ENCODE measurements around the gene RNF150. TPM values are rescaled to one million over a fixed set of nuclear protein-coding genes. Genes with fewer than 3 reads are reported as not detected.
"Not testable (repeated sequence)": the region's sequence is repeated elsewhere in the genome, so short reads cannot be mapped to it uniquely, and the experiment has no call there.

RNF150 gene
- total RNA-seq, 1 donor from 2014 or later = 13.2 TPM

- intact Hi-C loops (cut with DNase I) = no loop called here
- no peak for DNase-seq (ENCODE audit: low spot score)
- ATAC-seq = no peak
Observed at GRCh38 chr4:140856621-140857062, 276.6 kb downstream of the RNF150 start.

DNA sequence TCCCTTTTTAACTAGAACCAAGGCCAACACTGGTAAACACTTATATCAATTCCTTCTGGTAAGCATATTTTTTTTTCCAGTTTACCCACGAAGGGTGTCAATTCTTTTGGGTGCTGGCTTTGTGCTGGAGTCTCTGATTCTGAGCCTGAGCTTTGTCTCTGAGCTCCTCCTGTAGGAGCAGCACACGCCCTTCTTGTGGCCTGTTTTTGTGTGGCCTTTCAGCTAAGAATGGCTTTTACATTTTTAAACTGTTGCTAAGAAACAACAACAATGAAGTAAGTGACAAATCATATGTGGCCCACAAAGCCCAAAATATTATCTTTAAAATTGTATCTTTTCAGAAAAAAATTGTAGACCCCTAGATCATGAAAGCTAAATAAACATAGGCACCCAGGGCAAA lies 279.1 kb downstream of the RNF150 start:
- DNase-seq (ENCODE audit: low spot score) (no peak), ATAC-seq (no peak)
- intact Hi-C loops (cut with DNase I) = no loop called here

DNA sequence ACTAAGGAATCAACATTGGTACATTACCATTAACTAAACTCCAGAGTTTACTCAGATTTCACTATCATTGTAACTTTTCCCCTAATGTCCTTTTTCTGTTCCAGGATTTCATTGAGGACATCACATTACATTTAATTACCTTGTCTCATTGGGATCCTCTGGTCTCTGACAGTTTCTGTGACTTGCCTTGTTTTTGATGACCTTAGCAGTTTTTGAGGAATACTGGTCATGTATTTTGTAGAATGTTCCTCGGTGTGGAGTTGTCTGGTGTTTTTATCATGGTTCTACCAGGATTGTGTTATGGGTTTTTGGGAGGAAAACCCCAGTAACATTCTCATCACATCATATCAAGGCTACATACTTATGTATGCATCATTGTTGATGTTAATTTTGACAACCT lies 281.5 kb downstream of the RNF150 start:
- no peak for ATAC-seq
- DNase-seq (ENCODE audit: low spot score) = no peak
- intact Hi-C loops (cut with DNase I) = no loop called here

GRCh38 chr4:140851032-140851636 lies 282.1 kb downstream of the RNF150 start:
- intact Hi-C loops (cut with DNase I) = no loop called here
- DNase-seq (ENCODE audit: low spot score) (no peak), ATAC-seq (peak; percentile 76)

DNA sequence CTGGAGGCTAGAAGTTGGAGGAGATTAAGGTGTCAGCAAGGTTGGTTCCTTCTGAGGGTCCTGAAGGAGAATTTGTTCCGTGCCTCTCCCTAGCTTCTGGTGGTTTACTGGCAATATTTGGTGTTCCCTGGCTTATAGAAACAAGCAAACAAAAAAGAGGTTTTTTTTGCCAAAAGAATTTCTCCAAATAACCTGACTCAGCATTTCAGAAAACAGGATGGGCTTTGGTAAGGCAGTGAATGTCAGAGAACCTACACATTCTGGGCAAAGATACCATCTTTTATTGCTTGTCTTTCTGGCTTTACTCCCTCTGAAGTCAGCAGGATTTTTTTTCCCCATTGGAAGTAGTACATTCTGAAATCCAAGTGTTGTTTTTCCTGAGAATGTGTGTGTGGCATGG lies 283.7 kb downstream of the RNF150 start:
- ATAC-seq (no peak), DNase-seq (ENCODE audit: low spot score) (no peak)
- intact Hi-C loops (cut with DNase I) = no loop called here

- no peak for ATAC-seq
- intact Hi-C loops (cut with DNase I) = no loop called here
- DNase-seq (ENCODE audit: low spot score) = no peak
Observed at GRCh38 chr4:140846736-140847135, 286.5 kb downstream of the RNF150 start.

DNA sequence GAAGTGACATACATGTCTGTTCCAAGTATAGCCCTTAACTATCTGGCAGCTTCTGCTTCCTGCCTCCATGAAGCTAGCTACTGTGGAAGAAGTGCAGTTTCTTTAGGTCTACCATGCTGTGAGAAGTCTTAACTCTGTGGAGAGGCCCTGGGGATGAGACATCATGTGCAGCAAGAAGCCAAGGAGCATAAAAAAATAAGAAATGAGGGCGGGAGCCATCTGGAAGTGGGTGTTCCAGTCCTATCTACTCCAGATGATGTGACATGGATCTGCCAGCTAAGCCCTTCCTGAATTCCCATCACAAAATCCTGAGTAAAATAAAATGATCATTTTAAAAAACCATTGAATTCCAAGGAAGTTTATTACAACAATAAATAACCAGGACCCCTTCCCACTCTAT lies 289.2 kb downstream of the RNF150 start:
- ATAC-seq (no peak), DNase-seq (ENCODE audit: low spot score) (no peak)

GRCh38 chr4:140841186-140841585 lies 292.1 kb downstream of the RNF150 start:
- no peak for ATAC-seq
- intact Hi-C loops (cut with DNase I) = no loop called here
- DNase-seq (ENCODE audit: low spot score) = no peak

More for the DNA sequence above, 289.2 kb downstream of the RNF150 start:
- intact Hi-C loops (cut with DNase I) = no loop called here

DNA sequence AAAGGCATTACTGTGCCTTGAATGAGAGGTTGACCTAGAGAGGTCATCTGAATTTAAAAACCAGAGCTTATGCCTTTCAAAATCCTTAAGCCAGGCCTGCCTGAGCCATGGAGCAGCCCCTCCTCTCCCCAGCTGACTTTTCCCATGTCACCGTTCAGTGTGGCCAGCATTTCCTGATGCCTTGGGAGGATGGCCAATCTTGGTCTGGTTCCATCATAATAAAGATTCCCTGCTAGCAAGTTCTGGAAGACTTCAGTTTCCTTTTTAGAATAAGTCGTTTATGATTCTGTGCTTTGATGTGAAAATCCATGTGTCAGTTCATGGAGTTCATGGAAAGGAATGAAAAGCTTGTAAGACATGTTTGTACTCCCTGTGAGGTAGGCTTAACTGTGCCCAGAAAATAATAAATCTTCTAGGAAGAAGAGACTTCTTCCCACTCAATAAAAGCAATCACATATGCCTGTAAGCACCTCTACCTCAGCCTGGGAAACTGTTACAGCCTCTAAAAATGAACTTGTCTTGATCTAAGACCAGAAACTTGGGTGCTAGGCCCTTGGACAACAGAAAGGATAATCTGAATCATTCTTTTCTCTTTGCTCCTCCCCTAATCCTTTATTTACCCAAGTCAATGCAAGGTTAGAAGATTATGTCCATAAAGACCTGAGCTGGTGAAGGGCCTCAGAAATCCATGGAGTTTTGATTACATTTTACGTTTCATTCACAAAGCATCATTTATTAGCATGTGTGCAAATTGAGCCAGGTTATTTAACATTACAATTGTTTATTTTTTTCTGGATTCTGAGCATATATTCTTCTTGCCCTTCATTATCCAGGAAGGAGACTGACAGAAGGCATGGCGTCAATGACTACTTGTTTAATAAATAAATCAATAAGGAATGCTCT lies 293.1 kb downstream of the RNF150 start:
- intact Hi-C loops (cut with DNase I) = no loop called here
- no peak for DNase-seq (ENCODE audit: low spot score)
- ATAC-seq = peak; percentile 39

GRCh38 chr4:140839406-140839805 lies 293.9 kb downstream of the RNF150 start:
- no peak for ATAC-seq
- intact Hi-C loops (cut with DNase I) = no loop called here

GRCh38 chr4:140837736-140838135 lies 295.5 kb downstream of the RNF150 start:
- intact Hi-C loops (cut with DNase I) = no loop called here
- ATAC-seq = no peak
- DNase-seq (ENCODE audit: low spot score) = no peak

More at GRCh38 chr4:140839406-140839805, 293.9 kb downstream of the RNF150 start:
- DNase-seq (ENCODE audit: low spot score) = no peak

- DNase-seq (ENCODE audit: low spot score) (no peak), ATAC-seq (no peak)
- intact Hi-C loops (cut with DNase I) = no loop called here
Observed at GRCh38 chr4:140834839-140835495, 298.3 kb downstream of the RNF150 start.

GRCh38 chr4:140833280-140833679 lies 300.0 kb downstream of the RNF150 start:
- ATAC-seq (no peak), DNase-seq (ENCODE audit: low spot score) (no peak)
- intact Hi-C loops (cut with DNase I) = no loop called here

DNA sequence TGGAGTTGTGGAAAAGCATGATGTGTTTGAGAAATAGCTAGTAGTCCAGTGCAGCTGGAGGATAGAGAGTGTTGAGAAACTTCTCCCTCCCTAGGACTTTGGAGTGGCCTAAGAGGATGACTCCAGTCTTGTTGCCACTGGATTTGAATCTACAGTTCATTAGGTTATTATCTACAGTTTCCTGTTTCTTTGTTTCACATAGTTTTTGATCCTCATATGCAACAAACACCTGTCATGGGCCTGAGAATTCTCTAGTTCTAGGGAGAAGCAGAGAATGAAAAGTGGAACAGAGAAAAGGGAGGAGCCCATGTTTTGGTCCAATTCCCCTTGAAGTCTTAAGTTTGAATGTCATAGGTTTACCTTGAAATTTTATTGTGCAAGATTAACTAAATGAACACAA lies 303.4 kb downstream of the RNF150 start:
- ATAC-seq (no peak), DNase-seq (ENCODE audit: low spot score) (no peak)
- intact Hi-C loops (cut with DNase I) = no loop called here

GRCh38 chr4:140826701-140827027 lies 306.6 kb downstream of the RNF150 start:
- ATAC-seq = no peak
- intact Hi-C loops (cut with DNase I) = no loop called here
- no peak for DNase-seq (ENCODE audit: low spot score)

GRCh38 chr4:140820520-140820919 lies 312.7 kb downstream of the RNF150 start:
- ATAC-seq; intact Hi-C loops (cut with DNase I); DNase-seq (ENCODE audit: low spot score): not testable (repeated sequence)

GRCh38 chr4:140819610-140820009 lies 313.7 kb downstream of the RNF150 start:
- intact Hi-C loops (cut with DNase I) = no loop called here
- no peak for DNase-seq (ENCODE audit: low spot score)
- no peak for ATAC-seq

DNA sequence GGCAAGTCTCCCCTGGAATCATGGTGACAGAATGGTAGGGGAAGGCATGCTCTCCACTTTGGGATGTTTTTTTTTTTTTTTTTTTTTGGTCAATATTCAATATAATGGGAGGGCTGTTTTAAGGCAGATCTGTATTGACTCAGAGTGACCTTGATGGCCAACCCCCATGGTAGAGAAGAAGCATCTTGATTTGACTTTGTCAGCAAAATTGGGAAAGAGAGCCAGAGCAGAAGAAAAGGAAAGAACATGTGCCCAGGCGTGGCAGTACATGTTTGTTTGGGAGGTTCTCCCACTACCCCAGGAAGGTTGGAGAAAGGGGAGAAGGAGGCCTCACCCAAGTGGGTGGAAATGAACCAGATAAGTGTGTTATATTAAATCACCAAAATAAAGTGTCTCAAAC lies 314.8 kb downstream of the RNF150 start:
- DNase-seq (ENCODE audit: low spot score) (no peak), ATAC-seq (no peak)
- intact Hi-C loops (cut with DNase I) = no loop called here

DNA sequence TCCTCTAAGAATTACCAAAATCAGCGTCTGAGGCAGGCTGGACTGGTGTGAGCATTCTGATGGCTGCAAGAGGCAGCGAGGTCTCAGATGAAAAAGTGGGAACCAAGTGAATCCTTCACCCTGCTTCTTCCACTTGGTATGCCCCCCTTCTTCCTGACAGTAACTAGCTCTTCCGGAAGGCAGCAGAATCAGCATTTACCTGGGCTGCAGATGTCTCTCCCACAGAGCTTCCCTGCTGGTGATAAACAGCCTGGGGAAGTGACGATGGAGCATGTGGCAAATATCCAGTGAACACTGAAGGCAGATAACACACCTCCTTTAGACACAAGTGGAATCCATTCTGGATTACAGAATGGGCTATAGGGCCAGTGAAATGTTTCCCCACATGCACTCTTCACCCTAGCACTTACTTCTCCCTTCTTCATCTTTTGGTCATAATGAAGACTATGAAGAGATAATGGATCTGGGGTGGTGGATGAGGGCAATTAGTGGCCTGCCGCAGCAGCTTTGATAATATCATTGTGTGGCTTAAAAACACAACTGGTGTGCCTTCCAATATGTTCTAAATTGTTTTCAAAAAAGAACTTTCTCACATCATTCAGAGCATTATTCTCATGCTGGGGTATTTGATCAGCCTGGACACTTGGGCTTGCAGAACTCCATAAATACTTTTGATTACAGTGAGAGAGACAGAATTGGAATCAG lies 316.3 kb downstream of the RNF150 start:
- intact Hi-C loops (cut with DNase I) = no loop called here
- DNase-seq (ENCODE audit: low spot score) (no peak), ATAC-seq (no peak)
